ENCODE data around the gene C16orf89.

Gene C16orf89

DNA sequence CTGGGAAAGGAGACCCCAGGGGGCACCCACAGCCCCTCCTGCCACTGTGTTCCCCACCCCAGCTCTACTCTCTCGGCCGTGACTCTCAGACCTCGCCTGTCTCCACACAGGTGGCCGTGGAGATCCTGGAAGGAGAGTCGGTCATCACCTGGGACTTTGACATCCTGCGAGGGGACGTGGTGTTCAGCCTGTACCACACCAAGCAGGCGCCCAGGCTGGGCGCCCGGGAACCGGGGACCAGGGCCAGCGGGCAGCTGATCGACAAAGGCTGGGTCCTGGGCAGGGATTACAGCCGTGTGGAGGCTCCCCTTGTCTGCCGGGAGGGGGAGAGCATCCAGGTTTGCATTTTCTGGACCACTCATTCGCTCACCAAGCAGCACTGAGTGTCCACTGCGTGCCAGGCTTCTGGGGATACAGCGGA, 57.4 kb downstream of the C16orf89 start:
- in situ Hi-C loops (cut with HindIII; ENCODE audit: low sequenced_read_pairs) = no loop called here

DNA sequence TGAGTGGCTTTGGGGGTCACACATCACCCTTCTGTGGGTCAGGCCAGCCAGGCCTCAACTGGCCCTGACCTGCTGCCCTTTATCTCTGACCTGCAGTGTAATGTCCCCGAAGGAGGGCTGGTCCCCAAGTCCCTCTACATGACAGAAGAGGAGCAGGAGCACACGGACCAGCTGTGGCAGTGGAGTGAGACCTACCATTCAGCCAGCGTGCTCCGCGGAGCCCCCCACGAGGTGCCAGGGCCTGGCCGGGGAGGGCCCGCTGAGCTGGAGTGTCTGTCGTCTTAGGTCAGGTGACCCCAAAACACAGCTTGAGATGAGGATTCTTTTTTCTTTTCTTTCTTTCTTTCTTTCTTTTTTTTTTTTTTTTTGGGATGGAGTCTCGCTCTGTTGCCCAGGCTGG, 58.5 kb downstream of the C16orf89 start:
- in situ Hi-C loops (cut with HindIII; ENCODE audit: low sequenced_read_pairs) = no loop called here

DNA sequence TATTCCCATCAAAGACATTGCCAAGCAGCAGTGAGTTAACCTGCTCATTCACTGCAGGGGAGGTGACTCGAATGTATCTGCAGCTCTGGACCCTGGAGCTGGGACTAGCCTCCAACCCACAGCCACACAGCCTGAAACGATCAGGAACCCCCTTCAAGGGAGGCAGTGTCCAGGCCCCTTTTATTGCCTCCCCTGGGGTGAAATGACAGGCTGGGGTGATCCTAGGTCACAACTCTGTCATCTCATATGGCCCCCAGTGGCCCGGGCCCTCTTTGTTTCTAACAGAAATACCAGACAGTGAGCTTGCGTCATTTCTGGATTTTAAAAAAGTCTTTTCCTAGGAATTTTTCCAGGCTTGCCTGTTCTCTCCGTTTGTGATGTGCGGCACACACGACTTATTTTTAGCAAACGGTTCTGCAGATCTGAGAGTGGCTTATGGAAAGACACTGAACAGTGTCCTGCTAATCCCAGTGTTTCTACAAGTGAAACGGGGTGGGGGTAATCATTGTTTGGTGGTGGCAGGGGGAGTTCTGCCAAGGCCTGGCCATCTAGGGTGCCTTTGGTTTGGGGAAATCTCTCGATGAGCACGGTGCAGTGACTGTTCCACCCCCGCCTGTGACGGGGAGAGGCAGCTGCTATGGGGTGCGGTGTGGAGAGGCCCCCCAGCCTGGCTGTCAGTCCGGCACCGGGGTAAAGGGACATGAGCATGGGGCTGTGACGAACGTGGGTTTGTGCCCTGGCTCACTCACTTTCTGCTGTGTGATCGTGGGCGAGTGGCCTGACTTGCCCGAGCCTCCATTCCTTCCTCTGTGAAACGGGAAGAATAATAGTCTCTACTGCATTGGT, 59.2 kb downstream of the C16orf89 start:
- in situ Hi-C loops (cut with HindIII; ENCODE audit: low sequenced_read_pairs) = no loop called here

- in situ Hi-C loops (cut with HindIII; ENCODE audit: low sequenced_read_pairs) = no loop called here
These were observed 59.8 kb downstream of the C16orf89 start for GRCh38 chr16:5005916-5006315.

GRCh38 chr16:5004311-5004710, 61.4 kb downstream of the C16orf89 start:
- in situ Hi-C loops (cut with HindIII; ENCODE audit: low sequenced_read_pairs) = no loop called here

GRCh38 chr16:5003828-5004227, 61.9 kb downstream of the C16orf89 start:
- in situ Hi-C loops (cut with HindIII; ENCODE audit: low sequenced_read_pairs) = no loop called here

DNA sequence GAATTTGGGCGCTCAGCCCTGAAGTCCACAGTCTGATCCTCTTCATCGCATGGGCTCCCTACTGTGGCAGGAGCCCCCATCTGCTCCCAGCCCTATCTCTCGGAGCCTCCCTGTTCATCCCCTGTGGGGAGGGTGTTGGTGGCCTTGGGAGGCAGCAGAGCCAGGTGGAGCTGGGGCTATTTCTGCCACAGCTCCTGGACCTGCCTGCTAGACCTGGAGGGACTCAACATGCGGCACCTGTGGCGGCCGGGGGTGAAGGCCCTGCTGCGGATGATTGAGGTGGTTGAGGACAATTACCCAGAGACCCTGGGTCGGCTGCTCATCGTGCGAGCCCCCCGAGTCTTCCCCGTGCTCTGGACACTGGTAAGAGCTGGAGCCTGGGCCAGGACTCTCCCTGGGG, 62.5 kb downstream of the C16orf89 start:
- in situ Hi-C loops (cut with HindIII; ENCODE audit: low sequenced_read_pairs) = no loop called here

DNA sequence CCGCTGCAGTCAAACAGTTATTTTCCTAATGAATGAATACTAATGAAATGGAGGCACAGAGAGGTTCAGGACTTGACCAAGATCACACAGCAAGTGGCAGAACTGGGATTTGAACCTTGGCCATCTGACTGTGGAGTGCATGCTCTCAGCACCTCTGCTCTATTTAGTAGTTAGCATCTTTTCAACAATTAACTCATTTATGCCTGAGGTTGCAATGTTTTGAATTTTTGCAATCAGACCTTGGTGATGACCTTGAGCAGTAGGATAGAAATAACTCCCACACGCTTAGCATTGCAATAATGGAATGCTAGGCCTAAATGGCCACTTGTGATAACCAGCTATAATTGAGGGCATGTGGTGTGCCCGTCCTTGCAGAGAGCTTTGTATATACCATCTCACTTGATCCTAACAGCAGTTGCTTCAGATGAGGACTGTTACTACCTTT, 63.0 kb downstream of the C16orf89 start:
- in situ Hi-C loops (cut with HindIII; ENCODE audit: low sequenced_read_pairs) = no loop called here

- in situ Hi-C loops (cut with HindIII; ENCODE audit: low sequenced_read_pairs) = no loop called here
These were observed 63.8 kb downstream of the C16orf89 start for GRCh38 chr16:5001986-5002385.

DNA sequence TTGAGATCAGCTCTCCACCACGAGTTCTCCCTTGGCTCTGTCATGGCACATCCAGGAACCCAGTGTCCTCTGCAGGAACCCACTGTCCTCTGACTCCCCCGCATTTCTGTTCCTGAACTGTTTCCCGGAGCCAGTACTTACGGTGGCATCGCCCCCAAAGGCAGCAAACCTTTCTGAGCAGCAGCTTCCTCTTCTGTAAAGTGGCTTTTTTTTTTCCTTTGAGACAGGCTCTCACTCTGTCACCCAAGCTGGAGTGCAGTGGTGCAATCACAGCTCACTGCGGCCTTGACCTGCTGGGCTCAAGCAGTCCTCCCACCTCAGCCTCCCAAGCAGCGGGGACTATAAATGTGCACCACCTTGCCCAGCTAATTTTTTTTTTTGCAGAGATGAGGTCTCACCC, 64.2 kb downstream of the C16orf89 start:
- in situ Hi-C loops (cut with HindIII; ENCODE audit: low sequenced_read_pairs) = no loop called here

GRCh38 chr16:5000573-5001001, 65.2 kb downstream of the C16orf89 start:
- in situ Hi-C loops (cut with HindIII; ENCODE audit: low sequenced_read_pairs) = no loop called here

- in situ Hi-C loops (cut with HindIII; ENCODE audit: low sequenced_read_pairs) = no loop called here
These were observed 70.9 kb downstream of the C16orf89 start for GRCh38 chr16:4994719-4995434.

Data from DLD1 (cell line).